Stimulated activated CD4-positive, alpha-beta T cell treated with anti-CD3 and anti-CD28 coated beads, Interleukin-1b, Interleukin-23, amount 100 ng/mL, for 4 hours (primary cell): ENCODE data around the gene SH2B3.

Experiments
- DNase-seq, 2 donors: peaks; one replicate each; pipeline ENCODE4 v3.0.0-alpha.2; 2020; ENCODE audit warnings: low read depth in 2 of 2

Gene SH2B3

GRCh38 chr12:111409403-111409779, 3.7 kb downstream of the SH2B3 start:
- no peak for DNase-seq

- DNase-seq, result no peak
These were observed 4.2 kb downstream of the SH2B3 start for GRCh38 chr12:111409780-111410430.

GRCh38 chr12:111410431-111411184, 4.9 kb downstream of the SH2B3 start:
- no peak for DNase-seq

- DNase-seq, result no peak
These were observed 5.6 kb downstream of the SH2B3 start for GRCh38 chr12:111411185-111411764.

- no peak for DNase-seq
These were observed 6.5 kb downstream of the SH2B3 start for GRCh38 chr12:111412007-111412829.

GRCh38 chr12:111412830-111413441, 7.2 kb downstream of the SH2B3 start:
- DNase-seq, result no peak

GRCh38 chr12:111413442-111414086, 7.8 kb downstream of the SH2B3 start:
- DNase-seq, result no peak

GRCh38 chr12:111414711-111415252, 9.1 kb downstream of the SH2B3 start:
- DNase-seq, result no peak

- DNase-seq, result no peak
These were observed 11.6 kb downstream of the SH2B3 start for GRCh38 chr12:111417290-111417689.

GRCh38 chr12:111417784-111418593, 12.3 kb downstream of the SH2B3 start:
- DNase-seq, result no peak

- DNase-seq, result no peak
These were observed 12.8 kb downstream of the SH2B3 start for GRCh38 chr12:111418594-111418880.

- DNase-seq, result no peak
These were observed 14.1 kb downstream of the SH2B3 start for GRCh38 chr12:111419784-111420183.

- no peak for DNase-seq
These were observed 14.8 kb downstream of the SH2B3 start for GRCh38 chr12:111420494-111420893.

GRCh38 chr12:111424189-111424792, 18.6 kb downstream of the SH2B3 start:
- no peak for DNase-seq

GRCh38 chr12:111424793-111425251, 19.1 kb downstream of the SH2B3 start:
- DNase-seq, result no peak

GRCh38 chr12:111425655-111426054, 19.9 kb downstream of the SH2B3 start:
- no peak for DNase-seq

GRCh38 chr12:111426344-111427185, 20.8 kb downstream of the SH2B3 start:
- DNase-seq, result no peak

GRCh38 chr12:111427417-111428074, 21.8 kb downstream of the SH2B3 start:
- DNase-seq, result no peak
